AG08396 (cell line): Measurements from ENCODE around the gene GMDS.

Experiments used
- DNase-seq: peaks from one replicate; pipeline ENCODE4 v3.0.0; 2012; ENCODE audit warnings: low spot score, mixed read lengths

The GMDS gene

GRCh38 chr6:1800845-1801244 lies 444.6 kb downstream of the GMDS start:
- DNase-seq: no peak

- DNase-seq: no peak
Measured at GRCh38 chr6:1798965-1799325, 446.5 kb downstream of the GMDS start.

DNA sequence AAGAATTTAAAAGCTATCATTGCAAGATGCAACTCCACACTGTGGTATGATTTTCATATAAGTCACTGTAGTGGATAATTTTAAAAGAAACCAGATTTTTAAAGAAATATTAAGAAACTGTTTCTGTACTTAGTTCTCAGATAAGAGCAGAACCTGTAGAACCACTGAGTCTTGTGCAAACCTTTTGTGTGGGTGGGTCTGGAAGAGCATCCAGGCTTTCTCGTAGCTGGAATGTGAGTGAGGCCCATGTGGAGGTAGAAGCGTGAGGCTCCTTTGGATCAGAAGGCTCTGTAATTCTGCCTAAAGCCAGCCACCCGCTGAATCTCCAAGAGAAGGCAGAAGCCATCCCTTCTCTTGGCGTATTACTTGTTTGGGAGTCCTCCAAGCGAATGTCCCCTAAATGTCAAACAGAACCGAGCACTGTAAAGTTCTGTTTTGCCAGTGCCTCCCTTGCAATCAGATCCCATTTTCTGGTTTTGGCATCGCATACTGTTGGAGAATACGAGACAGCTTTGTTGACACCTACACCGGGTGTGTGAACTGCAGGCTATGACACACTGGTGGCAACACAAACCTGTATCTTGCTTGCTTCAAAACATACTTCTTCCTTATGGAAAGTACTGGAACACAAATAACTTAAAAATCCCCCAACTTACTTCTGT lies 447.0 kb downstream of the GMDS start:
- DNase-seq: no peak

GRCh38 chr6:1797801-1798200 lies 447.6 kb downstream of the GMDS start:
- no peak for DNase-seq

GRCh38 chr6:1796706-1797529 lies 448.5 kb downstream of the GMDS start:
- no peak for DNase-seq

GRCh38 chr6:1795910-1796309 lies 449.5 kb downstream of the GMDS start:
- DNase-seq: no peak

- no peak for DNase-seq
Measured at GRCh38 chr6:1792989-1793388, 452.4 kb downstream of the GMDS start.

- DNase-seq: no peak
Measured at GRCh38 chr6:1790684-1791083, 454.7 kb downstream of the GMDS start.

- no peak for DNase-seq
Measured at GRCh38 chr6:1789092-1789491, 456.3 kb downstream of the GMDS start.

DNA sequence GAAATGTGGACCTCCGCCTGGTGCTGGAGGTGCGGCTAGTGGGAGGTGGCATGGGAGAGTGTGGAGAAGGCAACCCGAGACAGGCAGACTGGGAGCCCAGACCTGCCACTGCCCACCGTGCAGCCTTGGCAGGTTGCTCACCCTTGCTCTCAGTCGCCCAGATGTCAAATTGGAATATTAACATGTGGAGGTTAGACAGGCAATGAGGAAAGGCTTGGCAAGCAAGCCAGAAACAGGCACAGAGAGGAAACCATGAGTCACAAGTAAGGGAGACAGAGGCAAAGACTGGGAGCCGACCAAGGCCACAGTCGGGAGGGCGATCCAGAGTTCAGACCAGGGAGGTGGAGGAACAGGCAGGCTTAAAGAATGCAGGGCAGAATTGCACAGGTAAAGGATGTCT lies 457.5 kb downstream of the GMDS start:
- DNase-seq: peak; percentile 70

DNA sequence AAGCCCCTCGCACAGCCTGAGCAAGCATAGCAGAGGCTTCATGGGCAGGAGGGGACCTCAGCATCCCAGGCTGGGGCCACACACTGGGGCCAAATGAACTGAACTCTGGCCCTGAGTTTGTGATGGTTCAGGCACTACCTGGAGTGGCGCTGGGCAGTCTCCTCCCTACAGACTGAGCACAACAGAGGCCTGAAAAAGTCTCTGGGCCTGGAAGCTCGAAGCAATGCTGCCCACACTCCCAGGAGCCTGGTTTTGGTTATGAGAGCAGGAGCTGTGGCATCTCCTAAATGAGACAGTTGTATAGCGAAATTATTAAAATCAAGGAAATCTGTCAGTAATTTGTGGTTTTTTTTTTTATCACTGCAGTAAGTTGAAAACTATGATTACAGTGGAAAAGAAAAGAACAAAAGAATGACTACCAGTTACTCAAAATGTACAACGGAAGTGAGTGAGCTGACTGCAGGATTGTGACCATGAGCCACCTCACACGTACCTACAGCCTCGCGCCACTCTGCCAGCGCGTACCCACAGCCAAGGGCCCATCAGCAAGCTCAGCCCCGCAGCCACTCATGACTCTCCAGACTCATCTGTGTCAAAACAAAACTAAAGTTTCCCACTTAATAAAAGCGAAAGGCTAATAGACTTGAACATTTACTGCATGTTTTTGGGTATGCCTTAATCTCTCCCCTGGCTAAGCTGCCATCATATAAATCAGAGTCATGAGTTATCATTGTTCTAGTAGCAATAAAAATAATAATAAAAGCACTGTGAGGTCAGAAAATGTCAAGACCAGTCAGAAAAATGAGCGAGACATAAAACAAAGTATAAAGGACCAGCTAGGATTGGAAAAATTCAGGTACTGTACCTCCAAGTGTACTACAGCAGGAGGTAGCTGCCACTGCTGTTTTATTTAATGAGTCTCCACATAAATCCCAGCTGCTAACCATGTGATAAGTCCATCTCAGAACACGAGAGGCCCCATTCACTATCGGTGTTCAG lies 458.7 kb downstream of the GMDS start:
- no peak for DNase-seq

- no peak for DNase-seq
Measured at GRCh38 chr6:1784422-1784884, 461.0 kb downstream of the GMDS start.

DNA sequence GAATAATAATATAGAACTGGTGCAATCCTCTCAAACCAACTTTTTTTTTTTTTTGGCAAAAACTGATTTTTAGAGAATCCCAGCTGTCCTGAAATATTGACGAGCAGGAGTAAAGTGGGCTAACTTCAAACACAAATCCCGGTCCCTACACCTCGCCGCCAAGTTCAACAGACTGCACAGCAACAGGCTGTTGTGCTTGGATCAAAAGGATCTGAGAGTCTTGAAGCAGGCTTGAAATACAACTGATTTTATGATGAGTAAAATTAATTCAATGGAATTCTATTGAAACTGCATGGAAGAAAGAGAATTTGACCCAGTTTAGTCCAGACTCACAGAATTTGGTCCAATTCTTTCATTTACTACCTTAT lies 463.6 kb downstream of the GMDS start:
- no peak for DNase-seq

DNA sequence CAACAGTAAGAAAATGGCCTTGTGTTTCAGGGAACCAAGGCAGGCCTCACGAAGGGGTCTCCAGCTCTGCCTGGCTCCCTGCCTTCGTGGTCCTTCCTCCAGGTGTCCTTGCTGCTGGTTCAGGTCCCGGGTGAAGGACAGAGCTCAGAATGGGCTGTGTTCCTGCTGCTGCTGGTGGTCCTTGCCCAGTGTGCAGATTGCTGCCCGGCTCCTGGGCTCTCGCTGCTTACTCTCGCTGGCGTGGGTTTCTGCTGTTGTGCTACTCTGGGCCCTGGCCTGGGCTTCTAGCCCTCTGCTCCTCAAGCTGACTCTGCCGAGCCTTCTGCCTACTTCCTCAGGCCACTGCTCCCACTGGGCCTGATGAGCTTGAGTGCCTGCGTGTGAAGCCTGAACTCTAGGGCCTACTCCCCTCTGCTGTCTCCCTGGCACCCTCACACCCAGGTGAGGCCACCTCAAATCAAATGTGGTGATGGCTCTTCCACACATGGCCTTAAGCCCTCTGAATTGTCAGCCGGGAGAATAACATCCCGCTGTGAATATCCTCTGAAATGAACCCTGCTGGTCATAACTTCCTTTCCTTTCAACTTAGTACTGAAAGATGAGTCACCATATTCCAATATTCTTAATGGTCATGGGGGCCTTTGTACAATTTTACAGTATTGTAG lies 464.1 kb downstream of the GMDS start:
- no peak for DNase-seq

- DNase-seq: no peak
Measured at GRCh38 chr6:1780251-1780867, 465.0 kb downstream of the GMDS start.

GRCh38 chr6:1778686-1779235 lies 466.6 kb downstream of the GMDS start:
- DNase-seq: no peak

- DNase-seq: no peak
Measured at GRCh38 chr6:1777921-1778685, 467.3 kb downstream of the GMDS start.

DNA sequence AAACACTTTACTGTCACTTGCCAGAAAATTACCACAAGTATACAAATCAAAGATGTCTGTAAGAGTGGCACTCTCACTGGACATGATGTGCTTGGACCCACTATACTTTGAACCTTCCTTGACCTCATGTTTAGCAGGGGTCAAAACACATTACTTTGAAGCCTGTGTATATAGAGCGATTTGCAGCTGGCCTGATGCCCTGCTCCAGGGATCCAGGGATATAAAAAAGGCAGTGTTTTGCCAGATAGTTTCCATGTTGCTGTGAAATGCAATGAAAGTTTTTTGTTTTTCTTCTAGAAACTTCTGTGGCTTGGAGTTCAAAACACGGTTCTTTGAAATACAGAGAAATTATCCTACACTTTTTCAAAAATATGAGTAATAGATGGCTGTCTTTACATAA lies 470.0 kb downstream of the GMDS start:
- DNase-seq: no peak

GRCh38 chr6:1774226-1774915 lies 471.0 kb downstream of the GMDS start:
- DNase-seq: no peak

GRCh38 chr6:1773700-1774099 lies 471.7 kb downstream of the GMDS start:
- DNase-seq: no peak
